Colonic mucosa (tissue), 4 donors: ENCODE data around the gene C1orf56. TPM values are rescaled to one million over a fixed set of nuclear protein-coding genes. Genes with fewer than 3 reads are reported as not detected.
A peak's percentile ranks its signal among the peaks of the same experiment; 100 is the strongest.

Experiments
- DNase-seq: peaks from one replicate; pipeline ENCODE4 v3.0.0-alpha.2; 2020
- H3K27ac ChIP-seq: fragments of 200-600 bp; one replicate; pipeline ENCODE4 v1.8.0; 2021
- H3K27me3 ChIP-seq: fragments of 200-600 bp; one replicate; pipeline ENCODE4 v1.8.0; 2021
- H3K36me3 ChIP-seq: fragments of 200-600 bp; one replicate; pipeline ENCODE4 v1.8.0; 2021
- H3K4me1 ChIP-seq: fragments of 200-600 bp; one replicate; pipeline ENCODE4 v1.8.0; 2021; ENCODE audit warnings: mild to moderate bottlenecking
- H3K4me3 ChIP-seq: fragments of 200-600 bp; one replicate; pipeline ENCODE4 v1.8.0; 2021
- H3K9ac ChIP-seq, 2 donors: one replicate each; pipeline ENCODE4 v1.7.0; 2013; ENCODE audit warnings: control low read depth in 2 of 2, low read depth in 2 of 2, low read length in 2 of 2
- H3K9me3 ChIP-seq: fragments of 200-600 bp; one replicate; pipeline ENCODE4 v1.8.0; 2021
- intact Hi-C: fragments of 100-400 bp; cut with DNase I; formaldehyde crosslinking; loops from one replicate; pipeline ENCODE4 v1.14.1; 2022
- total RNA-seq, 2 donors: library from RNA; stranded (reverse); fragmentation: NEBNext Ultra II Directional in 1 of 2; extraction: Animal tissue kit (Norgen Biotek cat#: 25700) in 1 of 2; gene quantifications; one replicate each; pipeline ENCODE4 v1.2.1, GENCODE V29; 2021
- TF ChIP-seq, protein P1 (sequence below): fragments of 200-600 bp; IDR thresholded peaks from one replicate; pipeline ENCODE4 v1.8.0; 2022; ENCODE audit warnings: antibody characterized with exemption, mild to moderate bottlenecking
- donor health status: healthy.
- donor health status: DM: no; HTN: no; CAD: no.
- donor health status: DM: no; HTN: no; CAD: no.

C1orf56 gene
- total RNA-seq, 2 donors from 2014 or later: 2.6 to 3.2 TPM

GRCh38 chr1:151056149-151056548 lies 8.6 kb downstream of the C1orf56 start:
- no peaks in the 10 kb centered on the region for H3K9me3 ChIP-seq
- peak overlapping the region; percentile 1 for H3K4me3 ChIP-seq
- TF ChIP-seq, protein P1, sequence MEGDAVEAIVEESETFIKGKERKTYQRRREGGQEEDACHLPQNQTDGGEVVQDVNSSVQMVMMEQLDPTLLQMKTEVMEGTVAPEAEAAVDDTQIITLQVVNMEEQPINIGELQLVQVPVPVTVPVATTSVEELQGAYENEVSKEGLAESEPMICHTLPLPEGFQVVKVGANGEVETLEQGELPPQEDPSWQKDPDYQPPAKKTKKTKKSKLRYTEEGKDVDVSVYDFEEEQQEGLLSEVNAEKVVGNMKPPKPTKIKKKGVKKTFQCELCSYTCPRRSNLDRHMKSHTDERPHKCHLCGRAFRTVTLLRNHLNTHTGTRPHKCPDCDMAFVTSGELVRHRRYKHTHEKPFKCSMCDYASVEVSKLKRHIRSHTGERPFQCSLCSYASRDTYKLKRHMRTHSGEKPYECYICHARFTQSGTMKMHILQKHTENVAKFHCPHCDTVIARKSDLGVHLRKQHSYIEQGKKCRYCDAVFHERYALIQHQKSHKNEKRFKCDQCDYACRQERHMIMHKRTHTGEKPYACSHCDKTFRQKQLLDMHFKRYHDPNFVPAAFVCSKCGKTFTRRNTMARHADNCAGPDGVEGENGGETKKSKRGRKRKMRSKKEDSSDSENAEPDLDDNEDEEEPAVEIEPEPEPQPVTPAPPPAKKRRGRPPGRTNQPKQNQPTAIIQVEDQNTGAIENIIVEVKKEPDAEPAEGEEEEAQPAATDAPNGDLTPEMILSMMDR: no peak
- DNase-seq: peak; percentile 32
- H3K27me3 ChIP-seq: no peaks in the 10 kb centered on the region
- H3K36me3 ChIP-seq: peaks cover 34% of the 10 kb centered on the region
- intact Hi-C loops: loop anchor here (5.0 kb wide), 1 partner anchor 49 kb away; the partner anchor contains the start of genes MINDY1 and PRUNE1
- peak overlapping the region; percentile 91 for H3K27ac ChIP-seq
- peak overlapping the region; percentile 5 to 58 for H3K9ac ChIP-seq
- peaks cover 7% of the 10 kb centered on the region for H3K4me1 ChIP-seq

- intact Hi-C loops: loop anchor here (5.0 kb wide), 1 partner anchor 51 kb away; the partner anchor contains the start of genes MINDY1 and PRUNE1
- TF ChIP-seq, protein P1: no peak
- peak; percentile 67 for DNase-seq
- Histone ChIP-seq H3K27ac (peak overlapping the region; percentile 91), H3K36me3 (peaks cover 19% of the 10 kb centered on the region), H3K4me1 (peaks cover 7% of the 10 kb centered on the region), H3K9me3 (no peaks in the 10 kb centered on the region), H3K9ac (peak overlapping the region; percentile 93 to 98), H3K4me3 (peak overlapping the region; percentile 88), H3K27me3 (no peaks in the 10 kb centered on the region)
Measured at GRCh38 chr1:151058692-151059091, 11.1 kb downstream of the C1orf56 start.

- intact Hi-C loops: loop anchor here (5.0 kb wide), 1 partner anchor 52 kb away; the partner anchor contains the start of genes MINDY1 and PRUNE1
- Histone ChIP-seq H3K36me3 (peaks cover 13% of the 10 kb centered on the region), H3K27me3 (no peaks in the 10 kb centered on the region), H3K4me1 (peaks cover 7% of the 10 kb centered on the region), H3K9ac (peak within 1 kb of the TSS; percentile 93 to 98), H3K27ac (peak within 1 kb of the TSS; percentile 91), H3K9me3 (no peaks in the 10 kb centered on the region), H3K4me3 (peak within 1 kb of the TSS; percentile 88)
- peak; percentile 83 for DNase-seq
- TF ChIP-seq, protein P1: peak; percentile 83
Measured at GRCh38 chr1:151059109-151060006, 11.8 kb downstream of the C1orf56 start, which contains the start of gene CDC42SE1. TSS of gene CDC42SE1 (minus strand) at chr1:151059622. CDS start at chr1:151055730, 3,892 bp downstream.

GRCh38 chr1:151060007-151060656 lies 12.6 kb downstream of the C1orf56 start, which contains the start of gene MLLT11:
TSS of gene MLLT11 (plus strand) at chr1:151060397. CDS start at chr1:151067225, 6,828 bp downstream.
- Histone ChIP-seq H3K27me3 (no peaks in the 10 kb centered on the region), H3K4me3 (peak within 1 kb of the TSS; percentile 88), H3K27ac (peak within 1 kb of the TSS; percentile 91), H3K36me3 (peaks cover 5% of the 10 kb centered on the region), H3K4me1 (peaks cover 7% of the 10 kb centered on the region), H3K9ac (peak within 1 kb of the TSS; percentile 93 to 98), H3K9me3 (no peaks in the 10 kb centered on the region)
- peak; percentile 45 for DNase-seq
- TF ChIP-seq, protein P1: no peak
- intact Hi-C loops: no loop called here
